Activated CD8-positive, alpha-beta memory T cell treated with anti-CD3 and anti-CD28 coated beads for 24 hours (primary cell): ENCODE data around the gene TSPAN5.
"Not testable (repeated sequence)": the region's sequence is repeated elsewhere in the genome, so short reads cannot be mapped to it uniquely, and the experiment has no call there.

Experiments used
- DNase-seq: peaks from one replicate; pipeline ENCODE4 v3.0.0-alpha.2; 2020

Gene TSPAN5

DNA sequence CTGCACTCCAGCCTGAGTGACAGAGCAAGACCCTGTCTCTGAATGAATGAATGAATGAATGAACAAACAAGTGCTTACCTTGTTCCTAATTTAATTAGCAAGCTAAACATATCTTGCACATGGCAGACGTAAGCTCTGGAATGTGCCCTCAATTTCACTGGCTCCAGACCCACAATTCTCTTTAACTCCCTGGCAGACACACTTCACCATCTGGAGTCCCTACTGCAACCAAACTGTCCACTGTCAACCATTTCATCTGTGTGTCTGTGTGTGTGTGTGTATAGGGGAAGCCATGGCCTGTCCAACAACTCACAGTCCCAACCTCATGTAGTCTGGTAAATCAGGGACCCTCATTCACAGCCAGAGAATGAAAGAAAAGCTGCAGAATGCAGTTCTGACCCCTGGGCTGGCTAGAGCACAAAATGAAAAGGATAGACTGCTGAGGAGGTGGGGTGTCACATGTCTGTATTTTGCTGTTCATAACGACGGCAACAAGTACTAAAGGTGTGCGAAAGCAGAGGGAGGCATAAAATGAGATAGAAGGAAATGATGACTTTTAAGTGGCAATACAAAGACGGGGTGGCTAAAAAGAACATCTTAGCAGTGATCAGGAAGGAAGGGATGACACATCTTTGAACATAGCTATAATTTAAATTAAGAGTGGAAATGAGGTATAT lies 114.1 kb downstream of the TSPAN5 start:
- no peak for DNase-seq

- no peak for DNase-seq
Observed at GRCh38 chr4:98542011-98542410, 116.4 kb downstream of the TSPAN5 start.

DNA sequence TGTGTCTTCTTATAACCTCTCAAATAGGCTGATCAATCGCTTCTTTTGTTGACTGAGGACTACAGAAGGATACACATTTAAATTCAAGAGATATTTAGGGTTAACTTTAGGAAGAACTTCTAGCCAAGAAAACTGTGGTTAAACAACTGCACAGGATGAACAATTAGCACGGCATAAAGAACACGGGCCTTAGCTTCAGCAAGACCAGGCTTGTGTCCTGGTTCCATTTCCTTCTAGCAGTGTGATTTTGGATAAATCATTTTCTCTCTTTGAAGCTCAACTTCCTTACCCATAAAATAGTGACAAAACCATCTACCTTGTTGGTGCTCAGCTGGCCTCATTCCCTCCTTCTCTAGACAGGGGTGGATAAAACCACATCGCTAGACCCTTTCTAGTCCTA lies 117.6 kb downstream of the TSPAN5 start:
- DNase-seq: no peak

GRCh38 chr4:98539741-98540140 lies 118.7 kb downstream of the TSPAN5 start:
- no peak for DNase-seq

DNA sequence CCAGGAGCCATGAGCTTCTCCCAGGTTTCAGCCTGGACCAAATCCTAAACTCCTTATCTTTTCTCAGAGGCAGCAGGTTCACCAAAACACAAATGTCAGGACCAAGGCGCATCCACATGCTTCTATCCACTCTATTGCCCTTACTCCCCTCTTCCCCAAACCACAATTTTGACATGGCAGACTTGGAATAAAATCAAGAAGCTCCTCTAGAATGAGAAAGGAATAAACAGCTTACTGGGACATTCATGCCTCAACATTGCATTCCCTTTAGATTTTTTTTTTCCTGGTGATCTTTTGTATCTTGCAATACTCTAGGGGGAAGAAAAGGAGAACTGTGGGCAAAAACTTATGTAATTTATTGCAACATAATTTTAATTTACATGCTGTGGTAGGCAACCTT lies 119.1 kb downstream of the TSPAN5 start:
- DNase-seq: no peak

DNA sequence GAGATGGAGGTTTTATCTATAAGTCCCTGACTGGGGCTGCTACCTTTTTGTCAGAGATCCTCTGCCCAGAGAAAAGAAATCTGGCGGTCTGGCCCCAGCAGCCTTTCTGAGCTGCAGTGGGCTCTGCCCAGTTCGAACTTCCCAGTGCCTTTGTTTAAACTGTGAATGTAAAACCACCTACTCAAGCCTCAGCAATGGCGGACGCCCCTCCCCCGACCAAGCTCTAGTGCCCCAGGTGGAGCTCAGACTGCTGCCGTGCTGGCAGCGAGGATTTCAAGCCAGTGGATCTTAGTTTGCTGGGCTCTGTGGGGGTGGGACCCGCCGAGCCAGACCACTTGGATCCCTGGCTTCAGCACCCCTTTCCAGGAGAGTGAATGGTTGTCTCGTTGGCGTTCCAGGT lies 121.8 kb downstream of the TSPAN5 start:
- DNase-seq: no peak

DNA sequence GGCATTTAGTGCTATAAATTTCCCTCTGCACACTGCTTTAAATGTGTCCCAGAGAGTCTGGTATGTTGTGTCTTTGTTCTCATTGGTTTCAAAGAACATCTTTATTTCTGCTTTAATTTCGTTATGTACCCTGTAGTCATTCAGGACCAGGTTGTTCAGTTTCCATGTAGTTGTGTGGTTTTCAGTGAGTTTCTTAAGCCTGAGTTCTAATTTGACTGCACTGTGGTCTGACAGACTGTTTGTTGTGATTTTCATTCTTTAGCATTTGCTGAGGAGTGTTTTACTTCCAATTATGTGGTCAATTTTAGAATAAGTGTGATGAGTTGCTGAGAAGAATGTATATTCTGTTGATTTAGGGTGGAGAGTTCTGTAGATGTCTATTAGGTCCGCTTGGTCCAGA lies 124.3 kb downstream of the TSPAN5 start:
- DNase-seq: not testable (repeated sequence)

GRCh38 chr4:98530572-98530971 lies 127.8 kb downstream of the TSPAN5 start:
- DNase-seq: no peak

DNA sequence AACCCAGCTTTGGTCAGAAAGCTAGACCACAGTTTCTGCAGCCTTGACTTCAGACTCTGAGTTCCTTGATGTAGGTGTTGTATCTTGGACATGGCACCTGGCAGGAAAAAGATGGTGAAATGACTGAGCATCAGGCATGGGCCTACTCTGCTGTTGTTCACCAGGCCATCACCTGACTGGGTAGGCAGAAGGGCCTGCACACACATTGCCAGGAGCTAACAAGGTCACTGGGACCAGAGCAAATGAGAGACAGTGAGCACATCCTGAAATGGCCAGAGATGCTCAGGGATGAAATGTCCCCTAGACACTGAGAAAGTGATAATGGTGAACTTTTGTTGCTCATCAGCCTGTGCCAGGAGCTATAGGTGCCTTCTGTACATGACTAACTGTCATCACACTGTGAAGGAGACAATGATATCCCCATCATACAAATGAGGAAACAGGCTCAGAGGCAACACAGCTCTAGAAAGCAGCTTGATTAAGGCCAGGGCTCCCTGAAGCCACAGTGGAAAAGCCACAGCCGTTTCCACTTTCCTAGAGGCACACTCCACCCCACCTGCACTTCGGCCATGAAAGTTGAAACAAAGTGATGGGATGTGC lies 128.3 kb downstream of the TSPAN5 start:
- DNase-seq: no peak

DNA sequence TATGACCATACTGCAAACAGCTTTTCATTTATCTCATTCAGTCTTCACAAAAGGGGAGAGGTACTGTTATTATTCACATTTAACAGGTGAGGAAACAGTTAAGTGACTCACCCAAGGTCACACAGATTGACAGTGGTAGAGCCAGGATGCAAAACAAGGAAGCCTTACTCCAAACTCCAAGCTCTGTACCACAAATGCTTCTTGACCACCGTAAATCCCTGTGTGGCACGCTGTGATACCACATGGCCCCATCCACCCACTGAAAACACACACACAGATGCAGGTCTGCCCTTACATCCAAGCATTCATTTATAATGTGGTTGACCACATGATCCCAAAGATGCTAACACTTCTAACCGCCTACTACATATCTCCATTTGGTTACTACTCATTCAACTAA lies 129.5 kb downstream of the TSPAN5 start:
- DNase-seq: no peak

- no peak for DNase-seq
Observed at GRCh38 chr4:98527534-98528269, 130.7 kb downstream of the TSPAN5 start.

DNA sequence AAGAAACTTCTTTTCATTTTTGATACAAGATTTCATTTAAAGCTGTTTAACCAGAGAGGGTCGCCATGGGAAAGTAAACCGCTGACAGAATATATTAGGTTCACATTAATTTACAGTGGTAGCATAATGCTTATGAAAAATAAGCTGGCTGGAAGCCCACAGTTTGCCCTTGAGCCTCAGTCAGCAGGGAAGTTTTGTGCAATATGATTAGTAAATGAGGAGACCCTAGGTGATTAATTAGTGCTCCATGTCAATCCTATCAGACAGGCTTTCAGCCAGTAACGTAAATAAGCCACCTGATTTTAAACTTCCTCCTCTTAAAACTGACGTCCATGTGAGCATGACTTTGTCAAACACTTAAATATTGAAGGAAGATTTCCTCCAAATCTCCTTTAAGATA lies 134.2 kb downstream of the TSPAN5 start:
- no peak for DNase-seq

DNA sequence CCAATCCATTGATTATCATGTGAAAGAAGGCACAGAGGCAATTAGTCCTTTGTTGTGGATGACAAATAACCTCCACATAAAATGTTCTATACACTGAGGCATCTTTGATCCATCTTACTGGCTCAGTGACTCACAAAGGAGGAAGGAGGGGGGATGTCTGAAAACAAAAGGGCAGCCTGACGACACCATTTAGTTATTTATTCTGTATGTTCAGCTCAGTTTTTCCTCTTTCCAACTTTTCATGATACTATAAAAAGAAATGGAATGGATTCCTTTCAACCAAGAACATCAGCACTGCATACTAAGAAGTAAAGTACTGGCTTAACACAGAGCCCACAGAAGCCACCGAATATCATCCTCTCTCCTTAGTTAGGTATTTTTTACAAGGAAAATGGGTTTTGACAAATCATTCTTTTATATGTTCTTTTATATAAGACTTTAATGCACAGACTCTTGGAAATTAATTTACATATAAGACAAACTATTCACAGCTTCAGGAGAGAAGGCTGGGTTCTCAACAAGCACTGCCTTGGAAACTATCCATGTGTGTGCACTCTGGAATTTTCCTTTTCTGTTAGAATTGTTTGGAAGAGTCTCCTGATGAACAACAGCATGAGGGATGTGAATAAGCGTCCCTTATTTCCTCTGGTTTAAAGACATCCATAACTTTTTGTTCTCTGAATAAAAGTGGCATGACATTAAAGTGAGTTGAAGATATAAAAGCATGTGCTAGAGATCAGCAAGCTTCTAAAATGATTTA lies 135.6 kb downstream of the TSPAN5 start:
- no peak for DNase-seq

DNA sequence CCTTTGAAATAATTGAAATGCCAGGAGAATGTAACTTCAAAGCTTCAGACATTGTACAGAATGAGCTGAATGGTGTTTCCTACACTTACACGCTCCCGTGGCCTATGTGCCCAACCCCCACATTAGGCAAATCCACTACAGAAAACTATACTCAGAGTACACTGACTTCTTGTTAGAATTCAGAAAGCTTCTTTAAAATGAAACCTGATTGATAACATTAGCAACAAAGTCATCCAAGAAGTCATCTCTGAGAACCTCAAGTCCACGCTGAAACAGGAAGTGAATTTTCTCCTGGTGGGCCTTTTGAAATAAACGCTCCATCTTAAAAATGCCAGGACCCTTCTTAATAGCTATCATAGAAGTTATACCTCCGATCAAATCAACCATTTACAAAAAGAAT lies 136.3 kb downstream of the TSPAN5 start:
- DNase-seq: no peak

DNA sequence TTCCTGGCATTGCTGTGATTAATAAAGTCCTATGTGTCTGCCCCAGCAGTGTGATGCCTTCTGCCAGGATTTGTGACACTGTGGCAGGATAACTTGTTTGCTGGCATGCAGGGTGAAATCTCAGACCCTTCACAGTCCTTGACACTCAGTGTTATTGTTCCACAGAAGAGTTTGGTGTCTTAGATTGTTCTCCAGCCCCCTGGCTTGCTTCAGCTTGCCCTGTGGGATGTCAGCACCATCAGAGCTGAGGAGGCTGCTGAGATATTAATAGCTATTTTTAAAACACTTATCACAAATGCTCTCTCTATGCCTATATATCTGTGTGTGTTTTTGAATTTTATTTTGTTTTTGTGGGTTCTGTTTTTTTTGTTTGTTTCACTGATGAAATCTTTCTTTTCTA lies 136.9 kb downstream of the TSPAN5 start:
- DNase-seq: no peak

DNA sequence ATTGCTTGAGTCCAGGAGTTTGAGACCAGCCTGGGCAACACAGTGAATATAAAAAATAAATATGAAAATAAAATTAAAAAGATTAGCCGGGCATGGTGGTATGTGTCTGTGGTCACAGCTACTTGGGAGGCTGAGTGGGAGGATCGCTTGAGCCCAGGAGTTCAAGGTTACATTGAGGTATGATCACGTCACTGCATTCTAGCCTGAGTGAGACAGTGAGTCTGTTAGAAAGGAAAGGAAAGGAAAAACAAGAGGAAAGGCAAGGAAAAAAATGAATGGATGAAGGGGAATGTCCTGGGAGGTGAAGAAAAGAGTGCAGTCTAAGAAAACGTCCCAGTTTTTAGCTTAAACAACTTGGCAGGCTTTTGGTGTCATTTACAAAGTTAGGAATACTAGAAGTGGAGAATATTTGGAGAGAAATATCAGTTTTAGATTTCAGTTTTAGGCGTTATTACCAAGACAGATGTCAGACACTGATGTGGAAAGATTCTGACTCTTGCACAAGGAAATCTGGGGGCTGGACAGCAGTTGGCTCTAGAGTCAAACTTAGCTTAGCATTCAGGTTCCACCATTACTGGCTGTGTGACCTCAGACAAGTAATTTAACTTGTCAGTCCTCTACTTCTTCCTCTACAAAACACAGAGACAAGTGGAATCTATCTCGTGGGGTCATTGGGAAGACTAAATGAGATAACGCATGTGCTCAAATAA lies 139.0 kb downstream of the TSPAN5 start:
- no peak for DNase-seq

- DNase-seq: no peak
Observed at GRCh38 chr4:98518559-98519267, 139.7 kb downstream of the TSPAN5 start.

DNA sequence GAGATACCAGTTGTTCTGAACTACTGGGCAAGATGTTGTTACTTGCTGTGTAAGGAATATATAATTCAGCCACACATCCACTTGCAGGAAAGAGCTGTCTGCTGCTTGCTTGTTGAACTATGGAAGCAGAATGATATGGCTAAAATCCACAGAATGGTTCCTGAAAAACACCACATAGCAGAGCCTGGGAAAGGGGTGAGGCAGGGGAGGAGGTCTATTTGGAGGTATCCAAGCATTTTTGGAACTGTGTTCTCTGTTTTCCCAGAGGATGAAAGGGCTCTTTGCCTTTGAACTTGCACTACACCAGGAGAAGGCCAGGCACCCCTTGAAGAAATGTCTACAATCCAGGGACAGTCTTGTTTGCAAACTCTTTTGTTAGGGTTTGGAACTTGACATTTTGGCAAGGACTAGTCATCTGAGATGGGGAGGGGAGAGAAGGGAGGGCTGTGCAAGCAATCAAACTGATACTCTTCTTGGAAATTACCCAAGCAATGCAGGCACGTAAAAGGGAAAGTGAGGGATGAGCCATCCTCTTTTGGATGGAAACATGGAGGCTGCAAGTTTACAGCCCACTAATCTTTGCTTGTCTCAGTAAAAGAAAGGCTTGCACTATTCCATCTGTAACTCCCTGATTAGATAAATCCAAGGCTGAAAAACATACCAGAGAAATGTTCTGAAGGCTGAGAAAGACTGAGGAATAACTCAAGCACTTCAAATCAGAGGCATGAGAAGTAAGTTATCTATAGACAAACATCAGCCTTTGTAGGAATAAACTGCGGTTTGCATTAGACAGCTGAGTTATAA lies 141.0 kb downstream of the TSPAN5 start:
- DNase-seq: no peak

DNA sequence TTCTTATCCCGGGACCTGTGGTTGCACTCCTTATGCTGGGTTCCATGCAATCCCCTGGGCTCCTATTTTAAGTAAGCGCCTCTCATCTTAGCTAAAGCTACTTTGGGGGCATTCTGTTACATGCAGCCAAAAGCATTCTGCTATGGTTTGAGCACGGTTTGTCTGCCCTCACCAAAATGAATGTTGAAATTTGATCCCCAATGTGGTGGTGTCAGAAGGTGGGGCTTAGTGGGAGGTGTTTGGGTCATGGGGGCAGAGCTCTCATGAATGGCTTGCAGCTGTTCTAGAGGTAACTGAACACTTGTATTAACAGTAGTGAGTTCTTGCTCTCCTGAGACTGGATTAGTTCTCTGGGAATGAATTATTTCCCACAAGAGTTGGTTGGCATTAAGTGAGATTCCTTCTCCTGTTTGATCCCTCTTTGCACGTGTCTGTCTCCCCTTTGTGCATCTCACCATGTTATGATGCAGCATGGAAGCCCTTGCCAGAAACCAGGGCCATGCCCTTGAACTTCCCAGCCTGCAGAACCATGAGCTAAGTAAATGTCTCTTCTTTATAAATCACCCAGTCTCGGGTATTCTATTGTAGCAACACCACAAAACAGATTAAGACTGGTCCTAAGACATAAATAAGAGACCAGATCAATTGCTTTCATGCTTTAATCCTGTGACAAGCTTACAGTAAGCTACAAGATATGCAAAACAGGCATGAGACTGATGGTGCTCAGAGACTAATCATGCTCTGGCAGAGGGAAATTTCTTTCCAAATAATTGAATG lies 141.8 kb downstream of the TSPAN5 start:
- no peak for DNase-seq

DNA sequence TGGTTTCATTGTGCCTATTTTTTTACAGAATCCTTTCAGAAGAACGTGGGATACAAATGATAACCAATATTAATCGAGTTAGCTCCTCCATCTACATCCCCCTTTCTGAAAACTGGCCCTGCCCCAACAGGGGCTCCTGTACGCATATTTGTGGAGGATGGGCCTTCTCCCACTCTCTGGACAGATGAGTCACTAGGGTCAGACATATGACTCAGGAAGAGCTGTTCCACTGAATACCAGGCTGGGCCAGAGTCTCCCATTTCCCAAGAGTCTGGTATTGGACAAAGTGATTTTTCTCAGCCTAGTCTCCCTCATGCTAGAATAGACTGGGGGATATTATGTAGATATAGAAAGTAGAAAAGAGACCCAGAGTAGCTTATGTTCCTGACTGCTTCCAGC lies 142.4 kb downstream of the TSPAN5 start:
- no peak for DNase-seq

DNA sequence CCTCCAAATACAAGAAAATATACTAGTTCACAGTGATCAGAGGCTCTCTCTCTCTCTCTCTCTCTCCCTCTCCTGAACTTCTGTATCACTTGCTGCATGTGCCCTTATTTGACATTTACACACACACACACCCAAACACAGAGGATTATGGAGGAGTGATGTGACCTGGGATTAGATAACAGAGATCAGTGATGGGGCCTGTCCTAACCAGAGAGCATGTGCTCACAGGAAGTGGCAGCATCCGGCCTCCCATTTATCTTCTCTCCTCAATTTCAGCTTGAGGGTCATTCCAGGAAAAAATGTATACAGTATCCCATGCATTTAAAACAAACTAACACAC lies 143.0 kb downstream of the TSPAN5 start:
- no peak for DNase-seq
